Measurements from ENCODE around the gene DTX4.

Gene DTX4

DNA sequence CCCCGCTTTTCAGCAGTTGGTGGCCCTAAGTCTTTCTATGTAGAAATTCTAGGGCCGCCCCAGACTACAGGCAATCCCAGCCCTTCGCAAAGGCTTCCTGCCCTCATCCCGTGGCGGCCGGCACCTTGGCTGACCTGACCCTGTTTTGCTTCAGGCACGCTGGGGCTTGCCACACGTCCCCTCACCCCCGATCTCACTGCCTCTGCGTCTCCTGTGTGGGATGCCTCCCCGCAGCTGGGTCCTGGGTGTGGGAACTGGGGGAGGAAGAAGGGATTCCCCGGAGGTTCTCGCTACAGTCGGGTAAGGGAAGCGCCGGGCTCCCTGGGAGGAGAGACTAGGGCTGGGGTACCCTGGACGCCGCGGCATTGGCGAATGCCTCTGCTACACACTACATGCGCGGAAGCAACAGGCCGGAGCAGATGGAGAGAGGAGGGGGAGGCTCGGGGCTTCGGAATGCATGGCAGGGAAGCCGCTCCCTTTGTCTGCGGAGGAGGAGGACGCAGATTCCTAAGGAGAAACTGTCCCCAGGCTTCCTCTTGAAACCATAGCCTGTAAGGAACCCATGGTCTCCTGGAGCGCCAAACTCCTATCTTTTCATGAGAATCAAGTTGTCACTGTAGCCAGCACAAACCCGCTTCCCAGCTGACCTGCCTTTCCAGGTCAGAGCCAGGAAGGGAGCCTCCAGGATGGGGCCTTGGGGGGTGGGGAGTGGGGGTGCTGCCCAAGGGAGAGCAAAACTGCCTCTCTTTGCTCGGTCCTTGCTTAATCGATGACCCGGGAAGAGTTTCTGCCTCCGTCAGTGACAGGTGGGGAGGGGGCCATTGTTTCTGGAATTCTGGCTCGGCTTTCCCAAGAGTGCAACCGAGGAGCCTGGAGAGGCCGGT, 1.4 kb downstream of the DTX4 start:
- DNase-seq, result peak in 1 of 2 donors; percentile 16

DNA sequence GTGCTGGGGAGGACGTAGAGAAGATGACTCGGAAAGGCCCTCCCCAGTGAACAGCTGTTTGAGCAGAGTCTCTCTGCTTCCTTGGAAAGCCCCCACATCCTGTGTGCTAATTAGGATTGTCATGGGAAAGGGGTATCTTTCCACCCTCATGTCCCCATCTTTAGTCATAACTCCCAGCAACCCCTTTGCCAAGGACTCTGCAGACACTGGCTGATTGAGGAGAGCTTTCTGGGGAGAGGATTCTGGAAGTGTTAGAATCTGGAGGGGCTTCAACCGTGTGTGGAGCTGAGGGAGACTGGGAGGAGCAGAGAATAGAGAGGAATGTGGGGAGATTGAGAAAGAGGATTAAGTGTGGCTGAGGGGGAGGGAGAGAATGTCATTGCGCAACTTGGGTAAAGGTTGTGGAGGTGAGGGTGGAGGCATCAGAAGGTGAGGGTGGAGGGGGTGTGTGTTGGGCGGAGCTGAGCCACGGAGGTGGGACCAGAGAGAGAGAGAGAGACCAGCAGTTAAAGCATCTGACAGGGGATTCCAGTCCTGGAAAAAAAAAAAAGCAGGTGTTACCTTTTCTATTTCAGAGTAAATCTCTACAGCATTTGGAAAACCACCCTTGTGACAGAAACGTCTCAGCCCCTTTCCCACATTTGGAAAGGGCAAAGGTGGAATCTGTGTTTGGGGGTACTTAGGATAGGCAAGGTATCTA, 2.2 kb downstream of the DTX4 start:
- no peak for DNase-seq

DNA sequence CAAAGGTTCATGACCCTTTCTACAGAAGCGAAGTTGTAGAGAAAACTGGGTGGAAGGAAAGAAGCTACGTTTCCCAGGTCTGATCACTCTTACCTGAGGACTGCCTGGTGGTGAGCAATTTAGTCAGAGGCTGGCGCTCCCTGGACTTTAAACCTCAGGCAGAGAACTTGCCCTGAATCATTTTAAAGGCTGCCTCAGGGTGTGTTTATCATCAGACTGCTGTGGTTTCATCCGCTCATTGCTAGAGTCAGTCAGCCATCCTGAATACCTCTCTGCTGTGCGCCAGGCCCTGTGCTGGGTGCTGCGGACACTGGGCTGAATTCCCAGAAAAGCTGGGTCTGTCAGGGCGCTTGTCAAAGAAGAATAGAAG, 2.7 kb downstream of the DTX4 start:
- no peak for DNase-seq

DNA sequence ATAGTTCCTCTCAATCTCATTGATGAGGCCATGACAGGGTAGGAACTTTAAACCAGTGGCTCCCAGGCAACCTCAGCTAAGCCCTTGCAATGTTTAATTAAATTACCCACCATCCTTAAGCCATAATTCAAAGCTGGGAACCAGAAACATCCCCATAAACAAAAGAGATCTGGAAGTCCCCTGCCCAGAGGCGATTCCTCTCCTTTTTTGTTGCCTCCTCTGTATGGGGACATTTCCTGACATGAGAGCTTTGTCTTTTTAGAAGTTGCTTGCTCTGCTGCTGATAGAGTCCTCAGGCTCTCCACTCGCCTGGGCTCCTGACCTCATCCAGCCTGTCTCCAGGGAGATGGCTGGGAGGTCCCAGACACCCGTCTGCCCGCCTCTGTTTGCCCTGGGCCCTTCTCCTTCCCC, 3.2 kb downstream of the DTX4 start:
- no peak for DNase-seq

DNA sequence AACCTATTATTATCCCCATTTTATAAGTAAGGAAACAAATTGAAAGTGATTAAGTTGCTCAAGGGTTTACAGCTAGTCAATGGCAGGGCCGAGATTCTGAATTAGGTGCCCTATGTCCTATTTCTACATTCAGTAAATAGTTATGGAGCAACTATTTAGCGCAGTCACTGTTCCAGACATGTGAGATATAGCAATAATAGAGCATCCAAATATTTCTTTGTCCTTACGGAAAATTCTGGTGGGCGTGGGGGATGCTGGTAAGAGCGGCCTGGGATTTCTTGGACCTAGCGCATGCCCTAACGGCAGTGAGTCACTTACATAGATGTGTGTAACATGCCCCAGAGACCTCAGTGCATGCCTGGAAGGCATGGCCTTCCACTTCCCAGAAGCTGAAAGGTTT, 4.4 kb downstream of the DTX4 start:
- no peak for DNase-seq

DNA sequence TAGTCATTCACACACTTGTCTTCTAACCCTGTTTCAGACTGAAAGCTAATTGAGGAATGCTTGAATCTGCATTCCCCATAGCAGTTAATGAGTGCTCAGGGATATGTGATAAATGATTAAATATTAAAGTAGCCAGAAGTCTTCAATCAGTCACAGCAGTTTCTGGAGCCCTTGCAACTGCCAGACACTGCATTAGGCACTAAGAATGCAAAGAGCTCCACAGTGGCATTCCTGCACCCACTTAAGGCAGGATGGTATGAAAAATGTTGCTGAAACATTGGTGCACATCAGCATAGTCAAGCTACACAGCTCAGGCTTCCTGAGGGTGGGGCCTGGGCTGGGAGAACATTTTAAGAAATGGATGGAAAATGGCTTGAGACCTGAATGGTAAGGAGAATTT, 6.5 kb downstream of the DTX4 start:
- no peak for DNase-seq

DNA sequence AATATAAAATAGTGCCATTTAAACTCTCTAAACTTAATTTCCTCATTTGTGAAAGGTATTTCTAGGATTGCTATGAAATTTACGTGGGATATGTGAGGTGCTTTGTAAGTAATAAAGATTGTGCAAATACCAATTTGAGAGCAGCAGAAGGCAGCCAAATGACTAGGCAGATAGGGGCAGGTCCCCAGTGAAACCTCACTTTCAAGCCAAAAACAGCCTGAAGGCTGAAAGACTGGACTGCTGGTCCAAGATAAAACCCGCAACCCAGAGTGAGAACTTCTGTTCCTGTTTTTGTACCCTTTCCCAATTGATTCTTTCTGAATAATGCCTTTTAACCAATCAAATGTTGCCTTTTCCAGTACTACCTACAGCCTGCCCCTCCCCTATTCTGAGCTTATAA, 7.2 kb downstream of the DTX4 start:
- DNase-seq, result no peak

DNA sequence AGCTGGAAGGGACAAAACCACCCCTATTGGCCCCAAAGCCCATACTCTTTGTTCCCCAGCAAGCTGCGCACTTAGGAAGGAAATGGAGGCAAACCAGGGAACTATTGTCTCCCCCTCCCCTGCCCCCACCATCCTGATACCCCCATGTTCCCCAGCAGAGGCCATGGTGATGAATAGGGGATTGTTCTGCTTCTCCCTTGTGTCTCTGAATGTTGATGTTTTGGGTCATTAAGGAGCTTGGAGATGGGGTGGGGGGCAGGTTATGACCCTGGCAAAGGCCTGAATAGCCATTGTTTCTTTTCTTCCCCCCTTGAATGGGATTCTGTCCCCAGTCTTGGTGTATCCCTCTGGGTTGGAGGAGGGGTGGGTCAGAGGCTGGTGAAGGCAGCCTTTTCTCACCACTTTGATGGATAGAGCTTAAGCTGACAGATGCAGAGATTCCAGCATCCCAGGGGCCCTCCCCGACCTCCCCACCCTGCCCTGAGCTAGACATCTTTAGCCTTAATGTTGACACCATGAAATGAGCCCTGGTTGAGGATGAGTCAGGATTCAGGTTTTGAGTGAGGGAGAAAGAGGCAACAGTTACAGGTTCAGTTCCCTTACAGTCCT, 8.3 kb downstream of the DTX4 start:
- no peak for DNase-seq

DNA sequence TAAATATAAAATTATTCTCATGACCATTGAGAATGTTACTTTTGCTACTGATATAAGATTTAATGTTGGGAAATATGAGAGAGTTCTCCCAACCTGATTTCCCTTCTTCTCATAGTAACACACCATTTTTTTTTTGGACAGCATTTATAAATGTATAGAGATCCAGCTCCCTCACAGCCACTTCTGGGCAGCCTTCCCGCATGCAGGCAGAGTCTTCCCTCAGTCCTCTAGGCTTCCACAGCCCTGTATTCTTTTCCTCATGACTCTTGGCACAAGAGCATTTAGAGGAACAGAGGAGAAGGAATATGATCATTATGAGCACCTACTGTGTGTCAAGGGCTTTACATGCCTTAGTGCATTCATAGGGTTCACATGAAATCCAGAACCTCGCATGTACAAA, 9.0 kb downstream of the DTX4 start:
- DNase-seq, result no peak

DNA sequence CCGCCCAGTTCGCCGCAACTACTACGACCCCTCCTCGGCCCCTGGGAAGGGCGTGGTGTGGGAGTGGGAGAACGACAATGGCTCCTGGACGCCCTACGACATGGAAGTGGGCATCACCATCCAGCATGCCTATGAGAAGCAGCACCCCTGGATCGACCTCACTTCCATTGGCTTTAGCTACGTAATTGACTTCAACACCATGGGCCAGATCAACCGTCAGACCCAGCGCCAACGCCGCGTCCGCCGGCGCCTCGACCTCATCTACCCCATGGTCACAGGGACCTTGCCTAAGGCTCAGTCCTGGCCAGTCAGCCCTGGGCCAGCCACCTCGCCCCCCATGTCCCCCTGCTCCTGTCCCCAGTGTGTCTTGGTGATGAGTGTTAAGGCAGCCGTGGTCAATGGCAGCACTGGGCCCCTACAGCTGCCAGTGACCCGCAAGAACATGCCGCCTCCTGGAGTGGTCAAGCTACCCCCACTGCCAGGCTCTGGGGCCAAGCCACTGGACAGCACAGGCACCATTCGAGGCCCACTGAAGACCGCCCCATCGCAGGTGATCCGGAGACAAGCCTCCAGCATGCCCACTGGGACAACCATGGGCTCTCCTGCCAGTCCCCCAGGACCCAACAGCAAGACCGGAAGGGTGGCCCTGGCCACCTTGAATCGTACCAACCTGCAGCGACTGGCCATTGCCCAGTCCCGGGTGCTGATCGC, 10.0 kb downstream of the DTX4 start:
- no peak for DNase-seq

DNA sequence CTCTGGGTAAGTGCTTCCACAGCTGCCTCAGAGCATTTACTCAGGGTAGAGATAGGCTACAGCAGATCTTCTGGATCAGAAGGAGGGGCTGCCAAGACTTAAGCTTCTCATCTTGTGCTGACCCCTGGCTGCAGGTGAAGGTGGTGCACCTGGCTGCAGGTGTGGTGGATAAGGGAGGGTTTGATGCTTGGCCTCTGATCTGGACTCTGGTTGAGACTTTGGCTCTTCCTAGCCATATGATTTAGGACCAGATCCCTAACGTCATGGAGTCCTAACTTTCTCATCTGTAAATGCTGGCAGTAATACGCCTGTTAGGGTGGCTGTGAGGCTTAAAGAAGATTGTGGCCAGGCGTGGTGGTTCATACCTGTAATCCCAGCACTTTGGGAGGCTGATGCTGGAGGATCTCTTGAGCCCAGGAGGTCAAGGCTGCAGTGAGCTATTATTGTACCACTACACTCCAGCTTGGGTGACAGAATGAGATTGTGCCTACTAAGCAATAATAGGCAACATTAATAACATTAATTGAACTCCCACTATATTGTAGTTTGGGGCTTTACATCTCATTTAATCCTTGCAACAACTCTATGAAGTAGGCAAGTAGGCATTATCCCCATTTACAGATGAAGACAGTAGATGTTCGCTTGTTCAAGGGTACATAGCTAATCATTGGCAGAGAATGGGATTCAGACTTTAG, 10.7 kb downstream of the DTX4 start:
- DNase-seq, result no peak

DNA sequence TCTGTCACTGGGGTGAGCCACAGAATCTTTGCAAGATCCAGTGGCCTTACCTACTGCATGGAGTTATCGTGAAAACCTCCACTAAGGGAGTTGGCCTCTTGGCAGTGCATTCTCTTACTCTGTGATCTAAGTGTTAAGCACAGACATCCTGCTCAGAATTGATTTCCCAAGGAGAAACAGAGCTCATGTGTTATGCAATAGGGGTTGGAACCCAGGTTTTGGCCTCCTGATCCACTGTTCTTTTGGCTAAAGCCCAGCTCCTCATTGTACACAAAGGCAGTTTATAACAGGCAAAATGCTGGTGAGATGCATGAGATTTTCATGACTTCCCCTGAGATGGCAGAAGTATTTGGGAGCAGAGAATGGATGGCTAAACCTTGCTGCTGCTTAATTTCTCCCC, 11.8 kb downstream of the DTX4 start:
- no peak for DNase-seq

DNA sequence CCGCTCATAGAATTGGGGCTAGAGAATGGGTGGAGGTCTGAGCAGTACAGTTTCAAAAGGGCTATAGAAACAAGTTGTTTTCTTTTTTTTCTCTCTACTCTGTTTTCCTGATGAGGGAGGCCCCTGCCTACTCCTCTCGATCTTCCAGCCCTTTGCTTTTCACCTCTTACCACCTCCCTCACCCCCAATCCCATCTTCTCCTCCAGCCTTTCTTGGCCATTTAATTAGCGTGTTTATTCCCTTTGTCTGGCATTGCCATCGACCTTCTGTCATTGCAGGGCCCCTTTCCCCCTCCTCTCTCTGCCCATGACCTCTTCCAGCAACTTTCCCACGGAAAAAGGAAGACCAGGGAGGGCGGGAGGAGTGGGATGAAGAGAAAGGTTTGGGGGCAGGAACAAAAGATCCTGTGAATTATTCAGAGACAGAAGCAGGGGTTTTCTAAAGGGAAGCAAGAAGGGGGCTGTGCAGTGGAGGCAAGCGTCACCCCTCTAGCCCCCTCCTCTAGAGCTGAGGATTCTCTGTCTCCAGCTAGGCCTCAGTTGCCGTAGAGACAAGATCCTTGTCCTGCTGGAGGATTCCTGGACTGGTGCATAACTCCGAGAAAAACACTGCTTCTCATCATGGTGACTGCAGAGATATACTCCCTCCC, 12.9 kb downstream of the DTX4 start:
- DNase-seq, result no peak

DNA sequence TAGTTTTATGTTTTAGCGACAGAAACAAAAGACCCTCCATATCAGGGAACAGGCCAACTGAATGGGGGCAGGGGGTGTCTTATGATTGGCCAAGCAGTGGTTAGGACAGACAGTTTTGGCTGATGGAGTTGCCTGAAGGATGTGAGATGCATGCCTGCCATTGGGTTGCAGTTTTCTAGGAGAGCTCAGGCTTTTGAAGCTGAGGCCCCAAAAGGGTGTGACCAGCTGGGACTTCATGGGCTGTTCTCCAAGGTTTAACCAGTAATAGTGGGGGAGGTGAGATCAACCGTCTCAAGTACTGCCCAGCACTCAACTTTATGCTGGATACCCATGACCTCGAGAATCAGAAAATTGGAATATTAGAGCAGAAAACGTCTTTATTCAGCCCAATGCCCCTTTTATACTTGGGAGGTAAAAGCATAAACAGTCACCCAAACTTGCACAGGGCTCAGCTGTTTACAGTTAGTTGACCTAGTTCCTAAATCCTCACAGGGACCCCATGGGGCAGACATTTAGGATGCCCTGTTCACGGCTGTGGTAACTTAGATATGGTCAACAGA, 13.5 kb downstream of the DTX4 start:
- DNase-seq, result no peak

DNA sequence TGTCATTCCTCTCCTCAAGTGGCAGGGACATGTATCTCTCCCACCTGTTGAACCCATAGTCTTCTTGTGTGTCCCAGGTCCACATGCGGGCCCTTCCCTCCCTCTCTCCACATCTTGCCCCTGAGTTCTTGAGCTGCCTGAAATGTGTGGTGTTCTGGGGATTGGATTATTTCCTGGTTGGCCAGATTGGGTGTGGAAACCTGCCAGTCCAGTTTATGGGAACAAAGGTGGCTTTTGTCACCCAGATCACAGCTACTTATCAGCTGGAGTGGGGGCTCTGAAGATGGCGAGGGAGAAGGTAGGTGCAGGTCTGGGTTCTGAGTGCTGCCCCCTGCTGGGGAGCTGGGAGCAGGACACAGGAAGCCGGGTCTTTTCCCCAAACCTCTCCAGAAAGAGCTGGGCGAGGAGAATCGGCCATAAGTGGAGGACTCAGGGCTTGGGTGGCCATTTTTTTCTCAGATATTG, 14.2 kb downstream of the DTX4 start:
- DNase-seq, result peak; percentile 64 to 68

DNA sequence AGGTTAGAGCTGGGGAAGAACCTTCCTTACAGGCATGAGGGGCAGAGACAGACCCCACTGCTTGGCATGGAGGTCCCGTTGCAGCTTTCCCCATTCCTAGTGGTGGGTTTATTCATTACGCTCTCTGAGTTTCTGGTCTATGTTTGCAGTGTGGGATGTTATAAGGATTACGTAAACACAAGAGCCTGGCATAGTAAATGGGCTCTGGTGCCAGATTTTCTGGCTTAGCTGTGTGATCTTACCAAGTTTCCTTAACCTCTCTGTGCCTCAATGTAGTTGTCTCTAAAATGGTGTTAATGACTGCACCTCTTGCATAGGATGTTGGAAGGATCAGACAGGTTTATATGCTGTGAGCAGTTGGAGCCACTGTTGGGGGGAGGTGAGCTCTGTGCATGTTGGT, 15.1 kb downstream of the DTX4 start:
- no peak for DNase-seq

DNA sequence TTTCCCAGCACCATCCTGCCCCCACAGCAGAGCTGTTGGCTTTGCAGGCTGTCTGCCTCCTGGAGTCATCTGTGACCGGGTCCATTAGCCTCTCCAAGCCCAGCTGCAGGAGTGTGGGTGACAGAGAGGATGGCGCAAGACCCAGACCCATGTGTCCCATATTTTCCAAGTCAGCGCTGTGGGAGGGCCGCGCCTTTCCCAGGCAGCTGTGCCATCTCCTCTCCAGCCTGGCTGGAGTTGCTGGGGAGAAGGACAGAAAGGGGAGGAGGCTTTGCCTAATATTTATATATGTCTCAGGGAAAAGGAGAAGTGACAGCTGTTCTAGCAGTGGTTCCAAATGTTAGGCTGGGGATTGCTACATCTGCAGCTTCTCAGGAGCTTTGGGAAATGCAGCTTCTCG, 15.7 kb downstream of the DTX4 start:
- no peak for DNase-seq

DNA sequence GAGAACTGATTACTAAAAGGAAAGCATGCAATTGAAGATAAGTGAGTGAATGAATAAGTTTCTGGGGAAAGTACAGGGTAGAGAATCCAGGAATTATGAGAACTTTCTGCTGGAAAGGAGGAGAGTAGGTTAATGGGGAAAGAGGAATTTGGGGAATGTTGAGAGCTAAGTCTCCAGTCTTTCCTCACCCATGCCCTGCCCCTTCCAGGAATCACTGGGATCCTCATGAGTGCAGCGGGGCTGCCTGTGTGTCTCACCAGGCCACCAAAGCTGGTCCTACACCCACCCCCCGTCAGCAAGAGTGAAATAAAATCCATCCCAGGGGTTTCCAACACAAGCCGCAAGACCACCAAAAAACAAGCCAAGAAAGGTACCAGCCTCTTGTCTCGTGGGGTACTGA, 17.0 kb downstream of the DTX4 start:
- DNase-seq, result no peak

DNA sequence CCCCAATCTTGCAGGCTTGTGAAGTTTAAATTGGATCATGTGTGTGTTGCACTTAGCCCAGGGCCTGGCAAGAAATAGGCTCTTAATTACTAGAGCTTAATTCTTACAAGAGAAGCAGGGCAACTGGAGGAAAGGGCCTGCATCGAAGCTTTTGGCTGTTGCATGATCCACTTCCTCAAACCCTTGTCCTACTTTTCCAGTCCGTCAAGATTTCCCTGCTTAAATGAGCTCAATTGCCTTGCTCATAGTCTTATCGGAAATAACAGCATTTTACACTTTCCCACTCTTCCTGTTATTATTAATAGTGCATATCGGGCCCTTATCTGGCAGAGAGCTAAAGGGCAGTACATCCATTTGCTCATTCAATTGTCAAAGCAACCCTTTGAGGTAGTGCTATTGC, 18.1 kb downstream of the DTX4 start:
- DNase-seq, result no peak

DNA sequence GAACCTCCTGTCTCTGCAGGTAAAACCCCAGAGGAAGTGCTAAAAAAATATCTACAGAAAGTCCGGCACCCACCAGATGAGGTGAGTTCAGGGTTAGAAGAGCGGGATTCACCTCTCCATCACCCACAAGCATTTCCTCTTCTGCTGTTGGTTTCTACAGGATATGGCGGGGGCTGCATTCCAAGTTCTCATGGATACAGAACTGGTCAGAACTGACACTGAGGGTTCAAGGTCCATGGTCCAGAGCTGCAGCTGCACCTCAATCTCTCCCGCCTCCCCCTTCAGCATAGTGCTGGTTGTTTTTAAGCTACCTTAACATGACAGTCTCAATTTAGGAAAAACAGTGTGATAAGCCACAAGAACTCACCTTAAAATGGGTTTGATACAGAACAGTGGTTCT, 19.2 kb downstream of the DTX4 start:
- no peak for DNase-seq

DNA sequence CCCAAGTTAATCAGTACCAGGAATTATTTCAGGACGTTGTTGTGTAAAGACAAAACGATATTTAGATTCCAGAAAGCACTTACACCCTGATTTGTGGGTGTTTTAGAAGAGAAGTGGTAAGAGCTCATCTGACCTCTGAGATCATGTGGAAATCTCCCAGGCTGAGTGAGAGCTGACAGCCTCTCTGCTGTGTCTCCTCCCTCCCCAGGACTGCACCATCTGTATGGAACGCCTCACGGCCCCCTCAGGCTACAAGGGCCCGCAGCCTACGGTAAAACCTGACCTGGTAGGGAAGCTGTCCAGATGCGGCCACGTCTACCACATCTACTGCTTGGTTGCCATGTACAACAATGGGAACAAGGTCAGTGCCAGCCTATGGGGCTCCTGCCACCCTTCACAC, 20.0 kb downstream of the DTX4 start:
- DNase-seq, result no peak
